HG03039 (cell line): Measurements from ENCODE around the gene PTPRT.

Experiments
- ATAC-seq: cut with Tn5 transposase; IDR thresholded peaks from one replicate; pipeline ENCODE4 v1.9.1; 2021; ENCODE audit warnings: mild to moderate bottlenecking, moderate library complexity; ENCODE audit not compliant: unreplicated experiment

The PTPRT gene

GRCh38 chr20:43189554-43190331, at the start of gene PTPRT:
Gene PTPRT (minus strand): TSS chr20:43189906. CDS start chr20:43189733, 173 bp downstream.
- no peak for ATAC-seq

GRCh38 chr20:43238833-43239232, 49.1 kb upstream of the PTPRT start:
- ATAC-seq, result no peak

GRCh38 chr20:43238266-43238665, 48.6 kb upstream of the PTPRT start:
- no peak for ATAC-seq

- no peak for ATAC-seq
Observed at GRCh38 chr20:43237651-43238168, 48.0 kb upstream of the PTPRT start.

GRCh38 chr20:43235998-43236397, 46.3 kb upstream of the PTPRT start:
- ATAC-seq, result no peak

GRCh38 chr20:43231829-43232228, 42.1 kb upstream of the PTPRT start:
- ATAC-seq, result no peak

- ATAC-seq, result no peak
Observed at GRCh38 chr20:43229696-43230095, 40.0 kb upstream of the PTPRT start.

GRCh38 chr20:43220612-43221011, 30.9 kb upstream of the PTPRT start:
- ATAC-seq, result no peak

- no peak for ATAC-seq
Observed at GRCh38 chr20:43210901-43211300, 21.2 kb upstream of the PTPRT start.

GRCh38 chr20:43209831-43210230, 20.1 kb upstream of the PTPRT start:
- no peak for ATAC-seq

- no peak for ATAC-seq
Observed at GRCh38 chr20:43205699-43206098, 16.0 kb upstream of the PTPRT start.

- no peak for ATAC-seq
Observed at GRCh38 chr20:43202100-43202499, 12.4 kb upstream of the PTPRT start.

GRCh38 chr20:43198607-43199006, 8.9 kb upstream of the PTPRT start:
- no peak for ATAC-seq

GRCh38 chr20:43196243-43196642, 6.5 kb upstream of the PTPRT start:
- ATAC-seq, result no peak

- no peak for ATAC-seq
Observed at GRCh38 chr20:43194137-43194536, 4.4 kb upstream of the PTPRT start.

GRCh38 chr20:43193443-43193842, 3.7 kb upstream of the PTPRT start:
- no peak for ATAC-seq

GRCh38 chr20:43191946-43192863, 2.5 kb upstream of the PTPRT start:
- no peak for ATAC-seq

GRCh38 chr20:43191143-43191542, 1.4 kb upstream of the PTPRT start:
- no peak for ATAC-seq

GRCh38 chr20:43190332-43190953, 737 bp upstream of the PTPRT start:
- no peak for ATAC-seq

GRCh38 chr20:43188861-43189553, 699 bp downstream of the PTPRT start:
- no peak for ATAC-seq

GRCh38 chr20:43188234-43188653, 1.5 kb downstream of the PTPRT start:
- ATAC-seq, result no peak
